T-helper 1 cell treated with Interleukin-12 subunit alpha and Interleukin-12 subunit beta and Interleukin-4 antibody, amounts not matched to agents 30 ng/mL and 1 ng/mL, for 36 hours (primary cell): Measurements from ENCODE around the gene STX12. TPM values are rescaled to one million over a fixed set of nuclear protein-coding genes. Genes with fewer than 3 reads are reported as not detected.
"Not testable (repeated sequence)": the region's sequence is repeated elsewhere in the genome, so short reads cannot be mapped to it uniquely, and the experiment has no call there.

Source experiments
- intact Hi-C: fragments of 100-400 bp; cut with micrococcal nuclease; formaldehyde crosslinking; loops from one replicate; pipeline ENCODE4 v1.15.1; 2024
- total RNA-seq: library from RNA; stranded (reverse); gene quantifications from 2 replicates; pipeline ENCODE4 v1.2.3, GENCODE V29; 2022

Gene STX12
- total RNA-seq, 1 donor from 2014 or later: 31.5 TPM

- intact Hi-C loops: loop anchor here (1.0 to 5.0 kb wide), 15 partner anchors 57 to 1869 kb away; partner anchors contain the start of genes DNAJC8, IFI6, MED18 and RCC1
Measured at GRCh38 chr1:27773826-27774445, 917 bp downstream of the STX12 start.

GRCh38 chr1:27774654-27775053, 1.6 kb downstream of the STX12 start:
- intact Hi-C loops: loop anchor here (5.0 kb wide), 2 partner anchors 473 to 808 kb away; no protein-coding TSS in a partner anchor

- intact Hi-C loops: not testable (repeated sequence)
Measured at GRCh38 chr1:27775336-27775735, 2.3 kb downstream of the STX12 start.

GRCh38 chr1:27776276-27776675, 3.3 kb downstream of the STX12 start:
- intact Hi-C loops: not testable (repeated sequence)

GRCh38 chr1:27778056-27778455, 5.0 kb downstream of the STX12 start:
- intact Hi-C loops: no loop called here

- intact Hi-C loops: no loop called here
Measured at GRCh38 chr1:27779122-27779521, 6.1 kb downstream of the STX12 start.

- intact Hi-C loops: no loop called here
Measured at GRCh38 chr1:27782950-27783349, 9.9 kb downstream of the STX12 start.

GRCh38 chr1:27784700-27785099, 11.7 kb downstream of the STX12 start:
- intact Hi-C loops: no loop called here

GRCh38 chr1:27785781-27786455, 12.9 kb downstream of the STX12 start:
- intact Hi-C loops: no loop called here

GRCh38 chr1:27787895-27788294, 14.9 kb downstream of the STX12 start:
- intact Hi-C loops: no loop called here

- intact Hi-C loops: no loop called here
Measured at GRCh38 chr1:27789540-27790041, 16.6 kb downstream of the STX12 start.

- intact Hi-C loops: not testable (repeated sequence)
Measured at GRCh38 chr1:27790270-27790669, 17.3 kb downstream of the STX12 start.

GRCh38 chr1:27795601-27796000, 22.6 kb downstream of the STX12 start:
- intact Hi-C loops: no loop called here

GRCh38 chr1:27804791-27805190, 31.8 kb downstream of the STX12 start:
- intact Hi-C loops: no loop called here

GRCh38 chr1:27806758-27807157, 33.7 kb downstream of the STX12 start:
- intact Hi-C loops: no loop called here

GRCh38 chr1:27807385-27807784, 34.4 kb downstream of the STX12 start:
- intact Hi-C loops: no loop called here

- intact Hi-C loops: not testable (repeated sequence)
Measured at GRCh38 chr1:27808131-27808530, 35.1 kb downstream of the STX12 start.

- intact Hi-C loops: no loop called here
Measured at GRCh38 chr1:27809883-27810282, 36.9 kb downstream of the STX12 start.

GRCh38 chr1:27811741-27812500, 38.9 kb downstream of the STX12 start:
- intact Hi-C loops: no loop called here

- intact Hi-C loops: no loop called here
Measured at GRCh38 chr1:27816921-27817630, 44.1 kb downstream of the STX12 start.

- intact Hi-C loops: no loop called here
Measured at GRCh38 chr1:27821761-27822315, 48.8 kb downstream of the STX12 start.
